Hepatocyte (in vitro differentiated cells): Measurements from ENCODE around the gene ANKRD13B. TPM values are rescaled to one million over a fixed set of nuclear protein-coding genes. Genes with fewer than 3 reads are reported as not detected.

Experiments used
- DNase-seq: peaks from one replicate; pipeline ENCODE4 v3.0.0-alpha.2; 2016; ENCODE audit warnings: low spot score
- H2AFZ ChIP-seq: fragments of 200-600 bp; sonication (generic); 2 replicates; pipeline ENCODE4 v1.6.0; 2016; ENCODE audit warnings: antibody characterized with exemption, mild to moderate bottlenecking
- H3K27ac ChIP-seq: fragments of 200-600 bp; sonication (generic); 2 replicates; pipeline ENCODE4 v1.5.1; 2016; ENCODE audit warnings: mild to moderate bottlenecking
- H3K27me3 ChIP-seq: fragments of 200-600 bp; sonication (generic); 2 replicates; pipeline ENCODE4 v1.6.1; 2016
- H3K36me3 ChIP-seq: fragments of 200-600 bp; sonication (generic); replicated peaks from 2 replicates; pipeline ENCODE4 v1.5.1; 2016; ENCODE audit warnings: low read depth; ENCODE audit not compliant: insufficient read depth
- H3K4me1 ChIP-seq: fragments of 200-600 bp; sonication (generic); 2 replicates; pipeline ENCODE4 v1.5.1; 2016; ENCODE audit warnings: mild to moderate bottlenecking, moderate library complexity; ENCODE audit not compliant: insufficient read depth
- H3K4me2 ChIP-seq: fragments of 200-600 bp; sonication (generic); 2 replicates; pipeline ENCODE4 v1.6.0; 2016
- H3K4me3 ChIP-seq: fragments of 200-600 bp; sonication (generic); 2 replicates; pipeline ENCODE4 v1.5.1; 2016; ENCODE audit warnings: mild to moderate bottlenecking
- H3K79me2 ChIP-seq: fragments of 200-600 bp; sonication (generic); 2 replicates; pipeline ENCODE4 v1.6.0; 2017; ENCODE audit warnings: mild to moderate bottlenecking
- H3K9me2 ChIP-seq: fragments of 200-600 bp; sonication (generic); replicated peaks from 2 replicates; pipeline ENCODE4 v1.6.0; 2017; ENCODE audit warnings: mild to moderate bottlenecking; ENCODE audit not compliant: insufficient read depth
- H3K9me3 ChIP-seq: fragments of 200-600 bp; sonication (generic); 2 replicates; pipeline ENCODE4 v1.5.1; 2016; ENCODE audit warnings: low read depth, mild to moderate bottlenecking
- H4K20me1 ChIP-seq: fragments of 200-600 bp; sonication (generic); 2 replicates; pipeline ENCODE4 v1.6.0; 2016; ENCODE audit warnings: mild to moderate bottlenecking; ENCODE audit not compliant: insufficient read depth, poor library complexity, severe bottlenecking
- CTCF ChIP-seq: fragments of 200-600 bp; sonication (generic); IDR thresholded peaks from 2 replicates; pipeline ENCODE4 v1.5.1; 2016; ENCODE audit warnings: antibody characterized with exemption, mild to moderate bottlenecking; ENCODE audit not compliant: poor library complexity
- EZH2 ChIP-seq: fragments of 200-600 bp; sonication (generic); IDR thresholded peaks from 2 replicates; pipeline ENCODE4 v1.6.1; 2016; ENCODE audit warnings: antibody characterized with exemption, mild to moderate bottlenecking, borderline replicate concordance
- EZH2phosphoT487 ChIP-seq: fragments of 200-600 bp; sonication (generic); IDR thresholded peaks from one replicate; pipeline ENCODE4 v1.6.1; 2018; ENCODE audit warnings: antibody characterized with exemption, mild to moderate bottlenecking, low read depth, moderate library complexity; ENCODE audit not compliant: unreplicated experiment, severe bottlenecking
- WGBS: methylation state at CpG from one replicate; pipeline ENCODE4 v1.1.6; 2016; ENCODE audit warnings: low lambda C conversion rate; ENCODE audit errors: missing lambda C conversion rate; 5-methylcytosine and 5-hydroxymethylcytosine counted together
- polyA plus RNA-seq: library from polyadenylated mRNA; unstranded; fragments of >200 nt; fragmentation: Nextera tagmentation; extraction: Ambion mirVana; gene quantifications from 2 replicates; pipeline ENCODE4 v1.2.1, GENCODE V29; 2016
- total RNA-seq: library from RNA; depleted of rRNA; stranded (reverse); fragments of >200 nt; gene quantifications from 2 replicates; pipeline ENCODE4 v1.2.3, GENCODE V29; 2014

The ANKRD13B gene
- total and polyA plus RNA-seq, 2 experiments from 2014 or later = 5.1 to 7.2 TPM

DNA sequence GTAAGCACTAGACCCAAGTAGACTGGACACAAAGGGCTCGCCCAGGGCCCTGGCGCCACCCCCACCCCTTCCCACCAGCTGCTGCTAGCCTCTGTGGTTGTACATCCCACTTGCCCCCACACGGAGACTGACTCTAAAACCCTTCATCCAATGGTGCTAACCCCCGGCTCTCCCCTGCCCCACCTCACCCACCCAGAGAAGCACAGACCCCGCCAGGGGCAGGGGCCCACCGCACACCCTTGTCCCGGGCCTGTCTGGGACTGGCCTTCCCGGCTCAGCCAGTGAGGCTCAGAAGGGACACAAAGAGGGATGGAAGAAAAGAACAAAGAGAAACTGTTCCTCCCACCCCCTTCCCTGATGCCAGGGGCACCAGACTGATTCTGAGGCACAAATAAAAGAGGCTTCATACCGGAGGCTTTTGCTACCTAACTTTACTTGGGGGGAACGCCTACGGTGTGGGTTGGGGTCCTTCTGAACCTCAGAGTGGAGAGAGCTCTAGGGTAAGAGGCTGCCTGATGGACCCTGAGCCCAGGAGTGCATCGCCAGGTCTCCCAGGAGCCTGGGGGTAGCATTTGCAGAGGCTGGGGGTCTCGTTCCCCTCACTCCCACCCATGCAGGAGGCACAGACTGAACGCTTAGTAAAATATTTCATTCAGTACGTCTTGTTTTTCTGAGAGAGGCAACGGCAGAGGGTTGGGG is 21.6 kb downstream of the ANKRD13B start:
- WGBS = 90% methylated on average over 15 of the region's 16 CpGs
- Histone ChIP-seq H3K4me2 (no peak overlapping the region), H3K79me2 (no peaks in the 10 kb centered on the region), H3K9me2 (no peaks in the 10 kb centered on the region), H3K4me3 (no peak overlapping the region), H3K27ac (no peak overlapping the region), H3K9me3 (no peaks in the 10 kb centered on the region), H3K36me3 (no peaks in the 10 kb centered on the region), H2AFZ (no peak overlapping the region), H4K20me1 (no peaks in the 10 kb centered on the region), H3K4me1 (peaks cover 26% of the 10 kb centered on the region), H3K27me3 (peaks cover 58% of the 10 kb centered on the region)
- TF ChIP-seq EZH2phosphoT487 = no peak
- no peak for DNase-seq

GRCh38 chr17:29615048-29615385 is 22.1 kb downstream of the ANKRD13B start:
- Histone ChIP-seq H3K79me2 (no peaks in the 10 kb centered on the region), H3K4me3 (no peak overlapping the region), H3K27me3 (peaks cover 63% of the 10 kb centered on the region), H3K9me2 (no peaks in the 10 kb centered on the region), H3K4me1 (peaks cover 26% of the 10 kb centered on the region), H3K4me2 (peak overlapping the region; percentile 93), H3K36me3 (no peaks in the 10 kb centered on the region), H4K20me1 (no peaks in the 10 kb centered on the region), H2AFZ (no peak overlapping the region), H3K27ac (no peak overlapping the region), H3K9me3 (no peaks in the 10 kb centered on the region)
- TF ChIP-seq EZH2phosphoT487 (no peak), CTCF (no peak), EZH2 (no peak)
- 52% methylated on average over 15 of the region's 15 CpGs for WGBS
- DNase-seq = no peak

GRCh38 chr17:29615492-29616299 is 22.8 kb downstream of the ANKRD13B start:
- Histone ChIP-seq H3K4me3 (peak overlapping the region; percentile 43), H4K20me1 (no peaks in the 10 kb centered on the region), H3K9me2 (no peaks in the 10 kb centered on the region), H3K27ac (no peak overlapping the region), H3K27me3 (peaks cover 68% of the 10 kb centered on the region), H3K36me3 (no peaks in the 10 kb centered on the region), H3K9me3 (no peaks in the 10 kb centered on the region), H3K79me2 (no peaks in the 10 kb centered on the region), H3K4me2 (peak overlapping the region; percentile 93), H3K4me1 (peaks cover 26% of the 10 kb centered on the region), H2AFZ (peak overlapping the region; percentile 85)
- TF ChIP-seq CTCF (no peak), EZH2 (peak; percentile 53)
- 6% methylated on average over 52 of the region's 74 CpGs for WGBS
- DNase-seq = peak; percentile 94

DNA sequence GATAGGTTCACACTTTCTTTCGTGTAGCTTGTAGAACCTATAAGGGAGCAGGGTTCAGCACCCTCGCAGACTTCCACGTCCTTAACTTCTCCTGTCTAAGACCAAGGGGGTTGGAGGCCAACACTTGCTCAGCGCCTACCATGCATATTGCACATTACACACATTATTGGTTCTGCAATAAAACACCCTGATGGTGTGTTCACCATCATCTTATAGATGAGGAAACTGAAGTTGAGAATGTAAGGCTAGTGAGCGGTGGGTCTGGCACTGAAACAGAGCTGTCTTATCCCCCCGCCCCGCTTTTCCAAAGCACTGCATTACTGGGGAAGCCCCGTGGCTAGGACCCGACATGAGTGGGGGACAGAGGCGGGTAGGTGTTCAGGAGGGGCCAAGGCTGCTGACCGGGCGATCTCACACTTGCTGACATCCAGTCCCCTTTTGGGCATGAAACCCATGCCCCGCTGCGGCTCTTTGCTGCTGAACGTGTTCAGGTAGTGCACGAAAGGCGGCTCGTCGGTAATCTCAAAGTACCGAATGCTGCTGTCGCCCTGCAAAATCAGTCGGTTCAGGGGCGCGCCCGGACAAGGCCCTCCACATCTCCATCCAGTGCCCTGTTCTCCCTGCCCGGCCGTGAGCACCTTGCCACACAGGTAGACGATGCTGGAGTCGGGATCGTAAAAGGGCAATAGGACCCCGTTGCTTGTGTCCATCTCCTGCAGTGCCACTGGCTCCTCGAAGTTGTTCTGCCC is 23.5 kb downstream of the ANKRD13B start:
- no peak overlapping the region for H3K27ac ChIP-seq
- no peaks in the 10 kb centered on the region for H3K9me2 ChIP-seq
- H3K4me3 ChIP-seq = no peak overlapping the region
- peak overlapping the region; percentile 93 for H3K4me2 ChIP-seq
- H3K4me1 ChIP-seq = peaks cover 26% of the 10 kb centered on the region
- H2AFZ ChIP-seq = no peak overlapping the region
- no peaks in the 10 kb centered on the region for H3K9me3 ChIP-seq
- no peaks in the 10 kb centered on the region for H3K36me3 ChIP-seq
- H3K79me2 ChIP-seq = no peaks in the 10 kb centered on the region
- 63% methylated on average over 25 of the region's 32 CpGs for WGBS
- TF ChIP-seq EZH2phosphoT487 = no peak
- no peak for TF ChIP-seq CTCF
- no peak for TF ChIP-seq EZH2
- DNase-seq = no peak
- H3K27me3 ChIP-seq = peaks cover 70% of the 10 kb centered on the region
- H4K20me1 ChIP-seq = no peaks in the 10 kb centered on the region
